Omental fat pad (tissue), 4 donors: ENCODE results near the gene GP5. TPM values are rescaled to one million over a fixed set of nuclear protein-coding genes. Genes with fewer than 3 reads are reported as not detected.

Experiments used
- total RNA-seq, 4 donors: library from RNA; depleted of rRNA; stranded (reverse); fragments of >200 nt; gene quantifications; one replicate each; pipeline ENCODE4 v1.1.0, GENCODE V29; 2016

GP5 gene
- total RNA-seq, 4 donors from 2014 or later: 0.19 to 0.96 TPM; not detected in 2

Other genes starting within 250 kb of the GP5 start
- under 1 TPM in 2 of 4 donors, not detected in 2; 0.24 to 0.50 TPM for gene CPN2, start 47.9 kb downstream of the GP5 start, total RNA-seq
- under 1 TPM in 3 of 4 donors, not detected in 1; 0.12 to 0.37 (median 0.13) TPM for gene LRRC15, start 29.5 kb downstream of the GP5 start, total RNA-seq
- gene ATP13A3, start 87.7 kb upstream of the GP5 start, total RNA-seq: 100 to 1,000 TPM; 124 to 638 (median 294) TPM
- 10 to 100 TPM in 1 of 4 donors, 1 to 10 TPM in 3; 3.3 to 26.8 (median 7.5) TPM for gene TMEM44, start 234.2 kb upstream of the GP5 start, total RNA-seq